Neural progenitor cell (in vitro differentiated cells): Measurements from ENCODE around the gene FCMR. TPM values are rescaled to one million over a fixed set of nuclear protein-coding genes. Genes with fewer than 3 reads are reported as not detected.

ENCODE experiments used
- DNase-seq: peaks from one replicate; pipeline ENCODE4 v3.0.0-alpha.2; 2016; ENCODE audit warnings: low spot score
- H2AFZ ChIP-seq: fragments of 200-600 bp; sonication (generic); replicated peaks from 2 replicates; pipeline ENCODE4 v1.6.1; 2016; ENCODE audit warnings: antibody characterized with exemption
- H3F3A ChIP-seq: fragments of 200-600 bp; sonication (generic); 2 replicates; pipeline ENCODE4 v1.6.1; 2016; ENCODE audit warnings: antibody characterized with exemption, low read depth
- H3K27ac ChIP-seq: fragments of 200-600 bp; sonication (generic); 2 replicates; pipeline ENCODE4 v1.5.1; 2016; ENCODE audit warnings: mild to moderate bottlenecking
- H3K27me3 ChIP-seq: fragments of 200-600 bp; sonication (generic); 2 replicates; pipeline ENCODE4 v1.6.1; 2016; ENCODE audit warnings: mild to moderate bottlenecking, moderate library complexity
- H3K36me3 ChIP-seq: fragments of 200-600 bp; sonication (generic); 2 replicates; pipeline ENCODE4 v1.5.1; 2016
- H3K4me1 ChIP-seq: fragments of 200-600 bp; sonication (generic); 2 replicates; pipeline ENCODE4 v1.6.1; 2016; ENCODE audit warnings: mixed run types
- H3K4me2 ChIP-seq: fragments of 200-600 bp; sonication (generic); 2 replicates; pipeline ENCODE4 v1.6.1; 2016
- H3K4me3 ChIP-seq: fragments of 200-600 bp; sonication (generic); 2 replicates; pipeline ENCODE4 v1.5.1; 2016
- H3K79me2 ChIP-seq: fragments of 200-600 bp; sonication (generic); 2 replicates; pipeline ENCODE4 v1.6.1; 2016; ENCODE audit warnings: low read depth
- H3K9ac ChIP-seq: fragments of 200-600 bp; sonication (generic); 2 replicates; pipeline ENCODE4 v1.6.1; 2016
- H3K9me3 ChIP-seq: fragments of 200-600 bp; sonication (generic); 2 replicates; pipeline ENCODE4 v1.5.1; 2016; ENCODE audit warnings: low read depth
- H4K20me1 ChIP-seq: fragments of 200-600 bp; sonication (generic); 2 replicates; pipeline ENCODE4 v1.6.1; 2016; ENCODE audit warnings: low read depth
- H3K27ac Mint-ChIP-seq: 3 replicates; pipeline ENCODE4 v1.8.0; 2021; ENCODE audit warnings: mixed read lengths
- H3K27me3 Mint-ChIP-seq: 2 replicates; pipeline ENCODE4 v1.8.0; 2022; ENCODE audit warnings: low read depth, mild to moderate bottlenecking, inconsistent platforms, moderate library complexity, mixed read lengths; ENCODE audit not compliant: insufficient read depth
- H3K36me3 Mint-ChIP-seq: 3 replicates; pipeline ENCODE4 v1.8.0; 2021; ENCODE audit warnings: mixed read lengths
- H3K4me1 Mint-ChIP-seq: 3 replicates; pipeline ENCODE4 v1.8.0; 2021; ENCODE audit warnings: mixed read lengths
- H3K4me3 Mint-ChIP-seq: 3 replicates; pipeline ENCODE4 v1.8.0; 2021; ENCODE audit warnings: mild to moderate bottlenecking, moderate library complexity, mixed read lengths
- H3K9me3 Mint-ChIP-seq: 3 replicates; pipeline ENCODE4 v1.8.0; 2020; ENCODE audit warnings: mixed read lengths
- CTCF ChIP-seq: fragments of 200-600 bp; sonication (generic); IDR thresholded peaks from 2 replicates; pipeline ENCODE4 v1.5.1; 2017; ENCODE audit warnings: antibody characterized with exemption, mild to moderate bottlenecking
- EZH2 ChIP-seq: fragments of 200-600 bp; sonication (generic); IDR thresholded peaks from 2 replicates; pipeline ENCODE4 v1.6.1; 2017; ENCODE audit warnings: antibody characterized with exemption, mild to moderate bottlenecking, moderate library complexity
- EZH2phosphoT487 ChIP-seq: fragments of 200-600 bp; sonication (generic); IDR thresholded peaks from 2 replicates; pipeline ENCODE4 v1.6.1; 2017; ENCODE audit warnings: antibody characterized with exemption
- total RNA-seq: library from RNA; depleted of rRNA; stranded (reverse); fragments of >200 nt; gene quantifications from 2 replicates; pipeline ENCODE4 v1.2.3, GENCODE V29; 2015; ENCODE audit warnings: low replicate concordance

FCMR gene
- total RNA-seq, 1 donor from 2014 or later = not detected

- H3K36me3 Mint-ChIP-seq = no peaks in the 10 kb centered on the region
- Histone ChIP-seq H3F3A (no peaks in the 10 kb centered on the region), H4K20me1 (no peaks in the 10 kb centered on the region), H3K4me2 (no peak overlapping the region), H3K36me3 (no peaks in the 10 kb centered on the region), H3K27ac (no peak overlapping the region), H3K9ac (no peak overlapping the region), H3K4me3 (no peak overlapping the region), H3K79me2 (no peaks in the 10 kb centered on the region), H2AFZ (no peak overlapping the region), H3K27me3 (no peaks in the 10 kb centered on the region), H3K4me1 (no peaks in the 10 kb centered on the region), H3K9me3 (no peaks in the 10 kb centered on the region)
- no peaks in the 10 kb centered on the region for H3K4me1 Mint-ChIP-seq
- H3K9me3 Mint-ChIP-seq = no peaks in the 10 kb centered on the region
- TF ChIP-seq EZH2 = no peak
- no peak for TF ChIP-seq CTCF
- no peak for TF ChIP-seq EZH2phosphoT487
- H3K27ac Mint-ChIP-seq = no peak overlapping the region
- DNase-seq = no peak
- no peak overlapping the region for H3K4me3 Mint-ChIP-seq
- H3K27me3 Mint-ChIP-seq = no peaks in the 10 kb centered on the region
These were observed 10.0 kb upstream of the FCMR start for GRCh38 chr1:206931709-206932108.

- Histone ChIP-seq H3K79me2 (no peaks in the 10 kb centered on the region), H3K9me3 (no peaks in the 10 kb centered on the region), H3K36me3 (no peaks in the 10 kb centered on the region), H3K4me3 (no peak overlapping the region), H2AFZ (no peak overlapping the region), H3K4me2 (no peak overlapping the region), H3K27me3 (no peaks in the 10 kb centered on the region), H3F3A (no peaks in the 10 kb centered on the region), H3K27ac (no peak overlapping the region), H4K20me1 (no peaks in the 10 kb centered on the region), H3K4me1 (no peaks in the 10 kb centered on the region), H3K9ac (no peak overlapping the region)
- TF ChIP-seq EZH2phosphoT487 (no peak), CTCF (no peak), EZH2 (no peak)
- H3K4me3 Mint-ChIP-seq = no peak overlapping the region
- no peaks in the 10 kb centered on the region for H3K4me1 Mint-ChIP-seq
- no peaks in the 10 kb centered on the region for H3K9me3 Mint-ChIP-seq
- no peaks in the 10 kb centered on the region for H3K36me3 Mint-ChIP-seq
- DNase-seq = no peak
- no peaks in the 10 kb centered on the region for H3K27me3 Mint-ChIP-seq
- no peak overlapping the region for H3K27ac Mint-ChIP-seq
These were observed 8.6 kb upstream of the FCMR start for GRCh38 chr1:206930210-206930798.

GRCh38 chr1:206929524-206929923, 7.8 kb upstream of the FCMR start:
- Histone ChIP-seq H3K27me3 (no peaks in the 10 kb centered on the region), H3K9me3 (no peaks in the 10 kb centered on the region), H3K79me2 (no peaks in the 10 kb centered on the region), H2AFZ (no peak overlapping the region), H3K9ac (no peak overlapping the region), H4K20me1 (no peaks in the 10 kb centered on the region), H3K27ac (no peak overlapping the region), H3K4me3 (no peak overlapping the region), H3F3A (no peaks in the 10 kb centered on the region), H3K36me3 (no peaks in the 10 kb centered on the region), H3K4me2 (no peak overlapping the region), H3K4me1 (no peaks in the 10 kb centered on the region)
- Mint-ChIP-seq H3K9me3 (no peaks in the 10 kb centered on the region), H3K27ac (no peak overlapping the region), H3K36me3 (no peaks in the 10 kb centered on the region), H3K4me1 (no peaks in the 10 kb centered on the region), H3K27me3 (no peaks in the 10 kb centered on the region), H3K4me3 (no peak overlapping the region)
- no peak for TF ChIP-seq EZH2phosphoT487
- TF ChIP-seq CTCF = no peak
- no peak for TF ChIP-seq EZH2
- no peak for DNase-seq
